Muscle of leg (tissue), 11 donors: Measurements from ENCODE around the gene PRICKLE1. TPM values are rescaled to one million over a fixed set of nuclear protein-coding genes. Genes with fewer than 3 reads are reported as not detected.

Source experiments
- DNase-seq: peaks from one replicate; pipeline ENCODE4 v3.0.0; 2013
- H3K27ac ChIP-seq: one replicate; pipeline ENCODE4 v1.5.1; 2013; ENCODE audit warnings: mild to moderate bottlenecking, low read length, control low read depth
- H3K27me3 ChIP-seq: one replicate; pipeline ENCODE4 v1.6.1; 2013; ENCODE audit warnings: low read length; ENCODE audit not compliant: control insufficient read depth, insufficient read depth
- H3K36me3 ChIP-seq: one replicate; pipeline ENCODE4 v1.6.1; 2013; ENCODE audit warnings: low read length; ENCODE audit not compliant: control insufficient read depth, insufficient read depth
- H3K4me1 ChIP-seq: one replicate; pipeline ENCODE4 v1.6.1; 2013; ENCODE audit warnings: low read length; ENCODE audit not compliant: control insufficient read depth, insufficient read depth
- H3K4me3 ChIP-seq: one replicate; pipeline ENCODE4 v1.5.1; 2013; ENCODE audit warnings: low read length, control low read depth
- H3K9me3 ChIP-seq: replicated peaks from 2 replicates; pipeline ENCODE4 v1.6.1; 2013; ENCODE audit warnings: low read depth, low read length; ENCODE audit not compliant: control insufficient read depth
- WGBS: methylation state at CpG from one replicate; pipeline ENCODE4 v1.1.5; 2013; ENCODE audit warnings: missing lambda C conversion rate; ENCODE audit not compliant: insufficient coverage; 5-methylcytosine and 5-hydroxymethylcytosine counted together
- polyA plus RNA-seq, 8 donors: library from polyadenylated mRNA; unstranded; fragments of 120-200 nt; gene quantifications; one replicate each; pipeline versions ENCODE4 v1.2.1 to v1.2.3, GENCODE V29; 2013; ENCODE audit warnings: inconsistent platforms in 1 of 8, low replicate concordance in 1 of 8; ENCODE audit not compliant: insufficient read length in 8 of 8, insufficient read depth in 1 of 8
- total RNA-seq: library from RNA; stranded (reverse); fragments of 120-200 nt; gene quantifications from one replicate; pipeline ENCODE4 v1.2.4, GENCODE V29; 2013

The PRICKLE1 gene
- total and polyA plus RNA-seq, 9 donors = 12.9 to 32.3 (median 27.1) TPM

DNA sequence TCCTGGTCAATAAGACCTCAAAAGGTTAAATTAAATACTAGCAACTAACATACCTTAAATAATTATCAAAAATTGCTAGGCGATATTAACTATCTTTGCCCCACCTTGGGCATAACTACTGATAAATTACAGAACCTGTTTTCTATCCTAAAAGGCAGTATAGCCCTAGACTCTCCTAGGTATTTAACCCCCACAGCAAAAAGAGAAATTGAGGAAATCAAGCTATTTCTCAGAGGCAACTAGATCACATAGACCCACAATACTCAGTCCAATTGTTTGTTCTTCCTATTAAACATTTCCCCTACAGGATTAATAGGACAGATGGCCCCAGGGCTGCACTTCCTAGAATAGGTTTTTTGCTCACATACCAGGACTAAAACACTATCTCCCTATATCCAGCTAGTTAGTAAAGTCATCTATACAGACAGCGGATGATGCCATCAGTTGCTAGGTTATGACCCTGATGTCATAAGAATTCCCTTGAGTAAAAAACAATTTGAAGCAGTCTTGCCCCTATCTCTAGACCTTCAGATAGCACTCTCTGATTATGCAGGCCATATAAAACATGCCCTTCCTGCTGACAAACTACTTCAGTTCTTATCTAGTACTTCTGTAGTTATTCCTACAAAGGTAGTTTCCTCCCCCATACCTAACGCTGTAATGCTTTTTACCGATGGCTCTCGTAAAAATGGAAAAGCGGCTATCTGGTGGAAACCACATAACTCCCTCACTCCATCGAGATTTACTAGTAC, 145.2 kb downstream of the PRICKLE1 start:
- H3K4me1 ChIP-seq = no peaks in the 10 kb centered on the region
- no peak overlapping the region for H3K27ac ChIP-seq
- H3K27me3 ChIP-seq = no peaks in the 10 kb centered on the region
- no peak for DNase-seq
- peaks cover 46% of the 10 kb centered on the region for H3K36me3 ChIP-seq
- H3K4me3 ChIP-seq = no peak overlapping the region
- 94% methylated on average over 3 of the region's 7 CpGs for WGBS
- no peaks in the 10 kb centered on the region for H3K9me3 ChIP-seq

GRCh38 chr12:42442888-42443287, 146.7 kb downstream of the PRICKLE1 start:
- no peaks in the 10 kb centered on the region for H3K4me1 ChIP-seq
- H3K27ac ChIP-seq = no peak overlapping the region
- peaks cover 42% of the 10 kb centered on the region for H3K36me3 ChIP-seq
- WGBS = 90% methylated on average over 2 of the region's 8 CpGs
- DNase-seq = no peak
- H3K9me3 ChIP-seq = no peaks in the 10 kb centered on the region
- no peaks in the 10 kb centered on the region for H3K27me3 ChIP-seq
- no peak overlapping the region for H3K4me3 ChIP-seq

- Histone ChIP-seq H3K27me3 (no peaks in the 10 kb centered on the region), H3K4me3 (no peak overlapping the region), H3K27ac (no peak overlapping the region), H3K36me3 (peaks cover 42% of the 10 kb centered on the region), H3K4me1 (no peaks in the 10 kb centered on the region), H3K9me3 (no peaks in the 10 kb centered on the region)
- no peak for DNase-seq
- WGBS = 89% methylated on average over 15 of the region's 19 CpGs
Observed at GRCh38 chr12:42442311-42442759, 147.2 kb downstream of the PRICKLE1 start.

- H3K27me3 ChIP-seq = no peaks in the 10 kb centered on the region
- H3K27ac ChIP-seq = no peak overlapping the region
- H3K4me1 ChIP-seq = no peaks in the 10 kb centered on the region
- 95% methylated on average over 3 of the region's 11 CpGs for WGBS
- no peak overlapping the region for H3K4me3 ChIP-seq
- H3K36me3 ChIP-seq = peaks cover 31% of the 10 kb centered on the region
- DNase-seq = no peak
- H3K9me3 ChIP-seq = no peaks in the 10 kb centered on the region
Observed at GRCh38 chr12:42440608-42441007, 148.9 kb downstream of the PRICKLE1 start.

DNA sequence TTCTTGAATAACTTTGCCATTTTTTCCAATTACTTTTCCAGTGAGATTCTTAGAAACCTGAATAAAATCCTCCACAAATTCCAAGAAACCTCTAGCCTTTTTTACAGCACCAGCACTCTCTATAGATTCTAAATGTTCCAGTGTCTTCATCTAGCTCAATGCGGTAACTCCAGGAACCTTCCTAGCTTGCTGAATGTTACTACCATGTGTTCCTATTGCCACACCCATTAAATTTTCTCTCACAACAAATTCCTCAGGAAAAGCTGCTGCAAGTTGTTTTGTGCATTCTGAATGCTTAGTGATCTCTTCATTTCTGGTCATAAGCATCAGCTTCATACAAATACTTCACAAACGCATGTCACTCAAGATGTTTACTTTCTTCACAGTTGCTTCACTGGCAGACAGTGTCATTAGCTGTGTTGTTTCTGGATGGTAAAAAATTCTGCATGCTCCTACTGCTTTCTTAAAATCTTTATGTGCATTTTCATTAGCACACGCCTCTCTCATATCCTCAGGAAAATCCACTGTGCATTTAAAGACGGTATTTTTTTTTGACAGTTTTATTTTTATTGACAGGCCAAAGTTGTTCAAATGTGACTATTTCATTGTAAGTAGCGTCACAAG, 156.9 kb downstream of the PRICKLE1 start:
- no peaks in the 10 kb centered on the region for H3K4me1 ChIP-seq
- no peak overlapping the region for H3K27ac ChIP-seq
- WGBS = 100% methylated on average over 1 of the region's 5 CpGs
- H3K4me3 ChIP-seq = no peak overlapping the region
- DNase-seq = no peak
- H3K36me3 ChIP-seq = peaks cover 6% of the 10 kb centered on the region
- no peaks in the 10 kb centered on the region for H3K9me3 ChIP-seq
- H3K27me3 ChIP-seq = no peaks in the 10 kb centered on the region

DNA sequence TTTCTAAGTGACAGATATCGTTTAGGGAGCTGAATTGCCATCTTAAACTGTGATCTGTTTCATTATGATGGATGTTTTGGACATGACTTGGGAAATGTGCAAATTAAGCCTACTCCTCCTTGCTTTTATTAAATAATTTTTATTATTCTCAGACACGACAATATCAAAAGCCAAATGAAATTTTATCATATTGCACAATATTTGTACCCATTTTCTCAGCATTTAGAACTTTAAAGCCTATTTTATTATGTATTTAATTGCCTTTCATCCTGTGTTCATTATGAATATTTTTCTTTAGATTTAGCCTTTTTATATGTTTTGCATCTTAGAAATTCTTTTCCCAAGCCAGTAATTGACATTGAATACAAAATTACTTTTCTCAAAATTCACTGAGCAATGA, 160.7 kb downstream of the PRICKLE1 start:
- Histone ChIP-seq H3K36me3 (peaks cover 6% of the 10 kb centered on the region), H3K9me3 (no peaks in the 10 kb centered on the region), H3K27me3 (no peaks in the 10 kb centered on the region), H3K4me1 (no peaks in the 10 kb centered on the region), H3K27ac (no peak overlapping the region), H3K4me3 (no peak overlapping the region)
- no CpG with 5 or more reads among the region's 2 CpGs for WGBS
- DNase-seq = no peak

DNA sequence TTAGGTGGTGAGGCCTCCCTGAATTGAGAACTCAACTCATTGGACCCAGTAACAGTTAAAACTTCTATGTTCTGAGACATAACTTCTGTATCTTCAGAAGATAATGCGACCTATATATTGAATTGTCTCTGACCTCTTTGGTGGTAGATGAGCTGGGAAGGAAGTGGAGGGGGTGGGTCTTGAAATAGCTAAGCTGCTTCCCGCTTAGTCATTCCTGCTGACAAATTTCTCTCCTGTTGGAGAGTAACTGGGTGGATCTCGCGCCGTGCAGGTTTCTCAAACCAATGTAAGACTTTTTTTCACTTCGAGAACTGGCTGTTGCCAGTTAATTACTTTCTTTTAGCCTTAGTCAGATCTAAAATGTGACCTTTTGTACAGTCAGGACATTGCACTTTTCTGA, 162.8 kb downstream of the PRICKLE1 start:
- Histone ChIP-seq H3K27ac (no peak overlapping the region), H3K9me3 (no peaks in the 10 kb centered on the region), H3K27me3 (no peaks in the 10 kb centered on the region), H3K4me1 (no peaks in the 10 kb centered on the region), H3K36me3 (peaks cover 1% of the 10 kb centered on the region), H3K4me3 (no peak overlapping the region)
- WGBS = 75% methylated on average over 5 of the region's 6 CpGs
- no peak for DNase-seq

DNA sequence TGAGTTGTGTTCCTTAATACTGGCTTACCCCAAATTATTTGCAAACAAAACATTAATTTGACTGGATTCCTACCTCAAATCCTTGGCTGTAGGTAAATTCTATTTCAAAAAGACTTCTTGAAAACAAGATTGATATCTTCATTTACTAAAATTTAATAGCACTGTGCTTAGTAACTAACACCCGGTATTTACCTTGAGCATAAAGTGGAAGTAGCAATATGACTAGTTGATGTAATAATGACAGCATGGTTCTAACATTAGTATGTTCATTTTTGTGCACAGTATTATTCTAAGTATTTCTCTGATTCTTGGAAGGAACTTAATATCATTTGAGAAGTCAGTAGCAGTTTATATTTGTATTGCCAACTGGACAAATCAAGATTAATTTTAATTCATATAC, 166.8 kb downstream of the PRICKLE1 start:
- no peaks in the 10 kb centered on the region for H3K9me3 ChIP-seq
- no peak overlapping the region for H3K4me3 ChIP-seq
- DNase-seq = no peak
- no peak overlapping the region for H3K27ac ChIP-seq
- no CpG with 5 or more reads among the region's 1 CpG for WGBS
- no peaks in the 10 kb centered on the region for H3K36me3 ChIP-seq
- H3K4me1 ChIP-seq = no peaks in the 10 kb centered on the region
- no peaks in the 10 kb centered on the region for H3K27me3 ChIP-seq

DNA sequence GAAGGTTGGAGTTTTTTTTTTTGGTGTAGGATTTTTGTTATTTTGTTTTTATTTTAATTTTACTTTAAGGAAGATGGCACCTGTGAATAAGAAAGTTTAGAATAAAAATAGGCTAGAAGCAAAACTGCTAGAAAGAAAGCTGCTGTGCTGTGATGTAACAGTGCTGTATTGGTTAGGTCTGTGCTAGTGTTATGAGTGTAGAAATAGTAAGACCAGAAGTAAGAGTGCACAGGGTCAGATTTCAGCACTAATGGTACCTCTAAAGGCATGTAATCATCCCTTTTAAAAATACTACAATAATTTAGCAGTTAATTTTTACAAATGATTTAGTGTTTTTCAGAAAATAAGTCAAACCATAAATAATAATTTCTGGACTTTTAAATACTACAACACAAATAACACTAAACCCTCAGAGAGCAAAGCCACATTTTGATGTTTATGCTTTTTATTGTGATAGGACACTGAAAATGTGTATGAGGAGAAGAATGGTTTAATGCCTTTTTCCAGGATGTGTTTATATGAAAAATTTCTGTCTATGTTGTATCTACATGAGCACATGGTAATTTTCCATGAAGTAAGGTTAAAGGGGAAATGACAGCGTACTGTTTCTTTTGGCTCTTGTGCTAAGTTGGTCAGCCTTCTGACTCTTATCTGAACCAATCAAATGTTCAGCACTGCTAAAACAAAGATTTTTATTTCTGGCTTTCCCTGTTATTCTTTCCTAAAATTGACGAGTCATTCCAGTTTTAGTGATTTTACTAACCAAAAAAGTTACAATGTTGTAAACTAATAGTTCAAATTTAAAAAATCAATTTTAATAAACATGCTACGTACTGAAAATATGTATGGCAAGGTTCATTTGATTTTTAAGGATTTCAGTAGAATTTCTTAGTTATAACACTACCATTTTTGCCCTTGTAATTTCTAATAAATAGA, 167.4 kb downstream of the PRICKLE1 start:
- Histone ChIP-seq H3K27me3 (no peaks in the 10 kb centered on the region), H3K4me1 (no peaks in the 10 kb centered on the region), H3K9me3 (no peaks in the 10 kb centered on the region), H3K4me3 (no peak overlapping the region), H3K27ac (peak overlapping the region; percentile 39), H3K36me3 (no peaks in the 10 kb centered on the region)
- WGBS = no CpG with 5 or more reads among the region's 3 CpGs
- peak; percentile 73 for DNase-seq

DNA sequence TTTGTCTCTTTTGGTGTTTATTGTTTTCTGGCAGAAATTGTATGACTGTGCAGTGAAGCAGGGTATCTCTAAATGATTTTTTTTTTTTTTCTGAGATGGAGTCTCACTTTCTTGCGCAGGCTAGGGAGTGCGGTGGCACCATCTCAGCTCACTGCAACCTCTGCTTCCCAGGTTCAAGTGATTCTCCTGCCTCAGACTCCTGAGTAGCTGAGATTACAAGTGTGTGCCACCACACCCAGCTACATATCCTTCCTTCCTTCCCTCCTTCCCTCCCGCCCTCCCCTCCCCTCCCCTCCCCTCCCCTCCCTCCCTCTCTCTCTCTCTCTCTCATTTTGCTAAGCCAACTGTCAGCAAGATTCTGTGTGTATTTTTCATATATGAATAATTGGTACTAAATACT, 169.2 kb downstream of the PRICKLE1 start:
- no CpG with 5 or more reads among the region's 3 CpGs for WGBS
- H3K4me3 ChIP-seq = no peak overlapping the region

More for the DNA sequence above, 169.2 kb downstream of the PRICKLE1 start:
- no peaks in the 10 kb centered on the region for H3K27me3 ChIP-seq
- H3K9me3 ChIP-seq = no peaks in the 10 kb centered on the region
- no peak overlapping the region for H3K27ac ChIP-seq
- no peak for DNase-seq
- no peaks in the 10 kb centered on the region for H3K4me1 ChIP-seq
- H3K36me3 ChIP-seq = no peaks in the 10 kb centered on the region
